Suprapubic skin (tissue), 3 donors: Measurements from ENCODE around the gene N4BP2L1.

Experiments
- POLR2AphosphoS5 ChIP-seq, 3 donors: sonication (generic); formaldehyde crosslinking; IDR thresholded peaks; one replicate each; pipeline ENCODE4 v1.6.1; 2017; ENCODE audit warnings: antibody characterized with exemption in 3 of 3
- TF ChIP-seq, protein P1 (sequence below), 2 donors: fragments of 200-600 bp in 1 of 2; fragments of 450-650 bp in 1 of 2; sonication (generic) in 1 of 2; IDR thresholded peaks; one replicate each; pipeline ENCODE4 v1.5.1; 2016 to 2019; ENCODE audit warnings: antibody characterized with exemption in 2 of 2, mild to moderate bottlenecking in 1 of 2, moderate library complexity in 1 of 2

GRCh38 chr13:32456591-32456990 is 28.7 kb upstream of the N4BP2L1 start:
- TF ChIP-seq, protein P1, sequence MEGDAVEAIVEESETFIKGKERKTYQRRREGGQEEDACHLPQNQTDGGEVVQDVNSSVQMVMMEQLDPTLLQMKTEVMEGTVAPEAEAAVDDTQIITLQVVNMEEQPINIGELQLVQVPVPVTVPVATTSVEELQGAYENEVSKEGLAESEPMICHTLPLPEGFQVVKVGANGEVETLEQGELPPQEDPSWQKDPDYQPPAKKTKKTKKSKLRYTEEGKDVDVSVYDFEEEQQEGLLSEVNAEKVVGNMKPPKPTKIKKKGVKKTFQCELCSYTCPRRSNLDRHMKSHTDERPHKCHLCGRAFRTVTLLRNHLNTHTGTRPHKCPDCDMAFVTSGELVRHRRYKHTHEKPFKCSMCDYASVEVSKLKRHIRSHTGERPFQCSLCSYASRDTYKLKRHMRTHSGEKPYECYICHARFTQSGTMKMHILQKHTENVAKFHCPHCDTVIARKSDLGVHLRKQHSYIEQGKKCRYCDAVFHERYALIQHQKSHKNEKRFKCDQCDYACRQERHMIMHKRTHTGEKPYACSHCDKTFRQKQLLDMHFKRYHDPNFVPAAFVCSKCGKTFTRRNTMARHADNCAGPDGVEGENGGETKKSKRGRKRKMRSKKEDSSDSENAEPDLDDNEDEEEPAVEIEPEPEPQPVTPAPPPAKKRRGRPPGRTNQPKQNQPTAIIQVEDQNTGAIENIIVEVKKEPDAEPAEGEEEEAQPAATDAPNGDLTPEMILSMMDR (IDR thresholded peaks at IDR 0.05), result no peak
- no peak for TF ChIP-seq POLR2AphosphoS5 (IDR thresholded peaks at IDR 0.05)
